ENCODE results near the gene TASOR2. TPM values are rescaled to one million over a fixed set of nuclear protein-coding genes. Genes with fewer than 3 reads are reported as not detected.

TASOR2 gene
- total RNA-seq, 4 donors from 2014 or later: 55.0 to 106 (median 75.9) TPM

DNA sequence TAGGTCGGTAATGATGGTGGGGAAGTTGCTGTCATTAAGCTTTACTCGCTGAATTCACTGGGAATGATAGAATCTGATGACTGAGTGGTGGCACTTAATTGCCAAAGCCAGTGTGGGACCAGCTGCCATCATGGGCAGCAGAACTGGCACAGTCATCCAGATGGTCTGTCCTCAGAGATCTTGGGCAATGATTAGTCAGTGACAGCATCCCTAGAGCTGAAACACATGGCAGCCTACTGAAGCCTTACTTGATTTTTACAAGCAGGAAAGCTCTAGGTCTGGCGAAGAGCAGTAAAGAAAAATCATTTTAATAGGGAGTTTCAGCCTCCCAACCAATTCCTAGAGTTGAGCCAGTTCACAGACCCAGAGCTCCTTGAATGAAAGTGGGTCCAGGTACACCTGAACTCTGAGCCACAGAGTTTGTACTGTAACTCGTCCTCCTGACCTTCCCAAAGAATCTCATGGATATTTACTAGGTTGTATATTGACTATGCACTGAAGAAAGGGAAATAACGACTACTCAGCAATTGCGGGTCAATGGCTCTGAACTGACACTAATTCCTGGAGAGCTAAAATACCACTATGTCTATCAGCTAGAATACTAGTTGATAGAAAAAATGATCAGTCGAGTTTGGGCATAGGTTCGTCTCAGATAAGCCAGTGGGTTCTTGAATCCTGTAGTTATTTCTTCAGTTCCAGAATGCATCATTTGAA lies 13.8 kb upstream of the TASOR2 start:
- Histone ChIP-seq H3K9me3 (peaks cover 4 to 6% of the 10 kb centered on the region in 2 donors), H3K36me3 (no peaks in the 10 kb centered on the region), H3K27me3 (no peaks in the 10 kb centered on the region), H3K27ac (no peak overlapping the region), H3K4me1 (peaks cover 3 to 10% (median 6%) of the 10 kb centered on the region in 4 donors), H3K4me3 (no peak overlapping the region)
- intact Hi-C loops (cut with DNase I; ENCODE audit: low total_unique reads) (no loop called here), in situ Hi-C loops (cut with MboI; ENCODE audit: low pct_ligation_motif_present in 1 of 4, low pct_unique_long_range_greater_than_20kb in 1 of 4, low sequenced_read_pairs in 3 of 4) (no loop called here)
- WGBS, 2 donors (ENCODE audit: low coverage in 1 of 2): 73 to 84% methylated on average over 6 to 8 of the region's 8 CpGs
- TF ChIP-seq, protein P1, sequence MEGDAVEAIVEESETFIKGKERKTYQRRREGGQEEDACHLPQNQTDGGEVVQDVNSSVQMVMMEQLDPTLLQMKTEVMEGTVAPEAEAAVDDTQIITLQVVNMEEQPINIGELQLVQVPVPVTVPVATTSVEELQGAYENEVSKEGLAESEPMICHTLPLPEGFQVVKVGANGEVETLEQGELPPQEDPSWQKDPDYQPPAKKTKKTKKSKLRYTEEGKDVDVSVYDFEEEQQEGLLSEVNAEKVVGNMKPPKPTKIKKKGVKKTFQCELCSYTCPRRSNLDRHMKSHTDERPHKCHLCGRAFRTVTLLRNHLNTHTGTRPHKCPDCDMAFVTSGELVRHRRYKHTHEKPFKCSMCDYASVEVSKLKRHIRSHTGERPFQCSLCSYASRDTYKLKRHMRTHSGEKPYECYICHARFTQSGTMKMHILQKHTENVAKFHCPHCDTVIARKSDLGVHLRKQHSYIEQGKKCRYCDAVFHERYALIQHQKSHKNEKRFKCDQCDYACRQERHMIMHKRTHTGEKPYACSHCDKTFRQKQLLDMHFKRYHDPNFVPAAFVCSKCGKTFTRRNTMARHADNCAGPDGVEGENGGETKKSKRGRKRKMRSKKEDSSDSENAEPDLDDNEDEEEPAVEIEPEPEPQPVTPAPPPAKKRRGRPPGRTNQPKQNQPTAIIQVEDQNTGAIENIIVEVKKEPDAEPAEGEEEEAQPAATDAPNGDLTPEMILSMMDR (IDR thresholded peaks at IDR 0.05): no peak
- TF ChIP-seq EP300 (IDR thresholded peaks at IDR 0.05; ENCODE audit: low read depth) (no peak), POLR2A (IDR thresholded peaks at IDR 0.05) (no peak), POLR2AphosphoS5 (IDR thresholded peaks at IDR 0.05) (no peak)
- DNase-seq: no peak

DNA sequence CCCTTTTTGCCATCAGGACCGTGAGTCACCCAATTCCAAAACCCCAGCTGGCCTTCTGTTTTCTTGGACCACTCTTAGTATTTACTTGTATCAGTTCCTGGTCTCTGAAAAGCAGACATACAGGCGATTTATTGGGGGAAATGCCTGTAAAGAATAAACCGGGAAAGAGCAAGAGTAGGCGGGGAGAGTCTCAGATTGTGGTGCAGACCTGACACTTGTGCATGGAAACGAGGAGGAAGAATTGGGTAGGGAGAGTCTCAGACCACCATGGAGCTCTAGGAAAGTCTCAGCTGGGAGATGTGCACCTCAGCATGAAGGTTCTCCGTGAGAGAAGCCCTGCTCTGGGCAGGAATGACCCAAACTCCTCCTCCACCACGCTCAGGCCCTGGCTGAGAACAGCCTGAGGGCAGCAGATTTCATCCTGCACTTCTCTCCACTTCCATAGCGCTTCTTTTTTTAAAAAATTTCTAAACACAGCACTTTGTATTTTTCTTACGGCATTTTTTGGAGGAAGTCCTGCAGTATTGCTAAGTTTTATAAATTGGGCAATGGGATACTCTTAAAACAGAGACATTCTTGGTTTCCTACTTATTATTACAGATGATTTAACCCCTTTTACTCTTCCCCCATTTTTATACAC lies 6.1 kb upstream of the TASOR2 start:
- in situ Hi-C loops (cut with MboI; ENCODE audit: low pct_ligation_motif_present in 1 of 4, low pct_unique_long_range_greater_than_20kb in 1 of 4, low sequenced_read_pairs in 3 of 4) (no loop called here), intact Hi-C loops (cut with DNase I; ENCODE audit: low total_unique reads) (no loop called here)
- Histone ChIP-seq H3K27ac (no peak overlapping the region), H3K4me1 (no peaks in the 10 kb centered on the region), H3K27me3 (peaks cover 7% of the 10 kb centered on the region), H3K4me3 (no peak overlapping the region), H3K9me3 (peaks cover 4 to 6% of the 10 kb centered on the region in 2 donors), H3K36me3 (no peaks in the 10 kb centered on the region)
- 70 to 80% methylated on average over 8 to 9 of the region's 9 CpGs for WGBS, 2 donors (ENCODE audit: low coverage in 1 of 2)
- no peak for DNase-seq
- TF ChIP-seq EP300 (IDR thresholded peaks at IDR 0.05; ENCODE audit: low read depth) (no peak), POLR2AphosphoS5 (IDR thresholded peaks at IDR 0.05) (no peak), POLR2A (IDR thresholded peaks at IDR 0.05) (no peak)
- TF ChIP-seq, protein P1 (IDR thresholded peaks at IDR 0.05): no peak

DNA sequence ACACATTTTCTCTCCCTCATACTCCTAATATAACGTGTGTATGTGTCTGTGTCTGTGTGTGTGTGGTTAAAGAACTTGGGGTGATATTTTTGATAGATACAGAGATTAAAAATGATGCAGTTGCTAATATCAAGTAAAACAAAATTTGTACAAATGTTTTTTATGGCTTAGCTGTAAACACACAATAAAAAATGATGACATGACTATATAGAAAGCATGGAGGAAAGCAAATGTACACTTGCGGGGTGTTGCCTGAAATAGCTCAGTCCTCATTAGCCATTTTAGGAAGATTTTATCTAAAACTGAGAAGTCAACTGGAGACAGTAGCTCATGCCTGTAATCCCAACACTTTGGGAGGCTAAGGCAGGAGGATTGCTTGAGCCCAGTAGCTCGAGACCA lies 5.6 kb upstream of the TASOR2 start:
- peaks cover 0 to 3% (median 0%) of the 10 kb centered on the region in 4 donors for H3K4me1 ChIP-seq
- H3K36me3 ChIP-seq: no peaks in the 10 kb centered on the region
- WGBS, 2 donors (ENCODE audit: low coverage in 1 of 2): 83 to 92% methylated on average over 3 of the region's 3 CpGs
- TF ChIP-seq POLR2A (IDR thresholded peaks at IDR 0.05) (no peak), EP300 (IDR thresholded peaks at IDR 0.05; ENCODE audit: low read depth) (no peak), POLR2AphosphoS5 (IDR thresholded peaks at IDR 0.05) (no peak)
- TF ChIP-seq, protein P1 (IDR thresholded peaks at IDR 0.05): no peak
- intact Hi-C loops (cut with DNase I; ENCODE audit: low total_unique reads): no loop called here
- DNase-seq: no peak
- in situ Hi-C loops (cut with MboI; ENCODE audit: low pct_ligation_motif_present in 1 of 4, low pct_unique_long_range_greater_than_20kb in 1 of 4, low sequenced_read_pairs in 3 of 4): no loop called here
- no peak overlapping the region for H3K4me3 ChIP-seq
- H3K9me3 ChIP-seq: peaks cover 4% of the 10 kb centered on the region in 2 donors
- H3K27ac ChIP-seq: no peak overlapping the region
- H3K27me3 ChIP-seq: peaks cover 7% of the 10 kb centered on the region

DNA sequence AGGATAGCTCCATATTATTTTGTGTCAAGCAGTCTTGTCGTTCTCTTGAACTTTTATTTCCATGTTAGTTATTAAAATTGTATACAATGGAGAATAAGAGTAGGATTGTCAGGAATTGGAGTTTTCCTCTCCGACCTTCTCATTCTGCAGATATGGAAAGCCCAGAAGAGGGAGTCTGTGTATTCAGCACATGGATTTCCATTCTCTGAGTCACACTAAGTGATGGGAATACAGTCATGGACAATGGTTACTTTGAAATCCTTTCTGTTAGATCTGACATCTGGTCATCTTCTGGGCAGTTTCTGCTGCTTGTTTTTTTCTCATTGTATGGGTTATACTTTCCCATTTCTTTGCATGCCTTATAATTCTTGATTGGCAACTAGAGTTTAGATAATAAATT lies 5.0 kb upstream of the TASOR2 start:
- in situ Hi-C loops (cut with MboI; ENCODE audit: low pct_ligation_motif_present in 1 of 4, low pct_unique_long_range_greater_than_20kb in 1 of 4, low sequenced_read_pairs in 3 of 4): no loop called here
- TF ChIP-seq POLR2AphosphoS5 (IDR thresholded peaks at IDR 0.05) (no peak), EP300 (IDR thresholded peaks at IDR 0.05; ENCODE audit: low read depth) (no peak), POLR2A (IDR thresholded peaks at IDR 0.05) (no peak)
- TF ChIP-seq, protein P1 (IDR thresholded peaks at IDR 0.05): no peak
- WGBS, 2 donors (ENCODE audit: low coverage in 1 of 2): 83 to 95% methylated on average over 2 of the region's 2 CpGs

More for the DNA sequence above, 5.0 kb upstream of the TASOR2 start:
- no peak overlapping the region for H3K4me3 ChIP-seq
- peaks cover 7% of the 10 kb centered on the region for H3K27me3 ChIP-seq
- H3K9me3 ChIP-seq: peaks cover 0 to 1% of the 10 kb centered on the region in 2 donors
- peaks cover 0 to 6% (median 0%) of the 10 kb centered on the region in 4 donors for H3K4me1 ChIP-seq
- intact Hi-C loops (cut with DNase I; ENCODE audit: low total_unique reads): no loop called here
- no peaks in the 10 kb centered on the region for H3K36me3 ChIP-seq
- no peak overlapping the region for H3K27ac ChIP-seq
- no peak for DNase-seq

Measured in transverse colon (tissue), 4 donors.